Gastroesophageal sphincter (tissue), 4 donors: ENCODE measurements around the gene IDUA. TPM values are rescaled to one million over a fixed set of nuclear protein-coding genes. Genes with fewer than 3 reads are reported as not detected.

Experiments
- ATAC-seq: fragments of 150-250 bp; one replicate; pipeline ENCODE4 v1.9.1; 2016; ENCODE audit warnings: mild to moderate bottlenecking, moderate library complexity
- H3K27ac ChIP-seq, 4 donors: fragments of 200-600 bp; sonication (generic) in 3 of 4; 1 replicate in 3 of 4; 2 replicates in 1 of 4; pipeline ENCODE4 v1.5.1; 2016 to 2019
- H3K27me3 ChIP-seq: fragments of 200-600 bp; sonication (generic); one replicate; pipeline ENCODE4 v1.5.1; 2019
- H3K36me3 ChIP-seq, 2 donors: fragments of 200-600 bp; sonication (generic); one replicate each; pipeline ENCODE4 v1.5.1; 2019; ENCODE audit warnings: control low read depth in 1 of 2
- H3K4me1 ChIP-seq, 3 donors: fragments of 200-600 bp; sonication (generic); 1 replicate in 2 of 3; 2 replicates in 1 of 3; pipeline ENCODE4 v1.5.1; 2016 to 2019; ENCODE audit warnings: control low read depth in 2 of 3
- H3K4me3 ChIP-seq, 2 donors: fragments of 200-600 bp; sonication (generic); one replicate each; pipeline ENCODE4 v1.5.1; 2019; ENCODE audit warnings: mild to moderate bottlenecking in 1 of 2, moderate library complexity in 1 of 2
- H3K9me3 ChIP-seq, 3 donors: fragments of 200-600 bp; sonication (generic); one replicate each; pipeline ENCODE4 v1.5.1; 2017 to 2019; ENCODE audit warnings: control low read depth in 2 of 3
- EP300 ChIP-seq: sonication (generic); formaldehyde crosslinking; IDR thresholded peaks from one replicate; pipeline ENCODE4 v1.6.1; 2017; ENCODE audit warnings: antibody characterized with exemption, mild to moderate bottlenecking
- POLR2A ChIP-seq, 2 donors: fragments of 450-650 bp; IDR thresholded peaks; one replicate each; pipeline ENCODE4 v1.6.1; 2017; ENCODE audit warnings: antibody characterized with exemption in 2 of 2, mild to moderate bottlenecking in 2 of 2, moderate library complexity in 1 of 2
- POLR2AphosphoS5 ChIP-seq: sonication (generic); formaldehyde crosslinking; IDR thresholded peaks from one replicate; pipeline ENCODE4 v1.6.1; 2017; ENCODE audit warnings: antibody characterized with exemption
- WGBS, 2 donors: methylation state at CpG; one replicate each; pipeline ENCODE4 v1.1.5; 2018; ENCODE audit warnings: low coverage in 1 of 2; 5-methylcytosine and 5-hydroxymethylcytosine counted together
- total RNA-seq, 4 donors: library from RNA; depleted of rRNA; stranded (reverse); fragments of >200 nt; gene quantifications; one replicate each; pipeline ENCODE4 v1.1.0, GENCODE V29; 2016
- TF ChIP-seq, protein P1 (sequence below), 4 experiments: fragments of 200-600 bp in 2 of 4; fragments of 450-650 bp in 2 of 4; sonication (generic) in 1 of 4; IDR thresholded peaks; one replicate each; pipeline ENCODE4 v1.5.1; 2017 to 2019; ENCODE audit warnings: antibody characterized with exemption in 4 of 4, mild to moderate bottlenecking in 2 of 4, moderate library complexity in 2 of 4

Gene IDUA
- total RNA-seq, 4 donors from 2014 or later: 4.6 to 15.1 (median 12.2) TPM

DNA sequence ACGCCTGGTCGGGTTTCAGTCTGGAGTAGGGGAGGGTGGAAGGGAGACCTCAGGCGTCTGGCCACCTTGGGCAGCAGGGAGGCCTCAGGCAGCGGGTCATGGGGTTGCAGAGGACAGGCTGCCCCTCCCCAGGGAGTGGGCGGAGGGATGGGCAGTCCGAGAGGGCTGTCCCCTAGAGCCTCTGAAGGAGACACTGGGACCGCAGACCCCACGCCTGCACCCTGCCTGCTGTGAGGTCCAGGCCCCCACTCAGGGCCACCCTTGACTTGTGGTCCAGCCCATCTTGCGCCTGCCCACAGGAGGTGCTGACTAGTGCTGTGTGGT lies 41.0 kb downstream of the IDUA start:
- H3K36me3 ChIP-seq: peaks cover 0 to 29% of the 10 kb centered on the region in 2 donors
- ATAC-seq: no peak
- WGBS, 2 donors: 100% methylated on average over 1 of the region's 9 CpGs; no CpG with 5 or more reads in 1 of the 2 donors
- H3K4me1 ChIP-seq: peaks cover 0 to under 1% (median 0%) of the 10 kb centered on the region in 3 donors
- H3K27me3 ChIP-seq: peaks cover 56% of the 10 kb centered on the region
- TF ChIP-seq POLR2AphosphoS5 (no peak), POLR2A (IDR thresholded peaks at IDR 0.05) (no peak), EP300 (no peak)
- TF ChIP-seq, protein P1, sequence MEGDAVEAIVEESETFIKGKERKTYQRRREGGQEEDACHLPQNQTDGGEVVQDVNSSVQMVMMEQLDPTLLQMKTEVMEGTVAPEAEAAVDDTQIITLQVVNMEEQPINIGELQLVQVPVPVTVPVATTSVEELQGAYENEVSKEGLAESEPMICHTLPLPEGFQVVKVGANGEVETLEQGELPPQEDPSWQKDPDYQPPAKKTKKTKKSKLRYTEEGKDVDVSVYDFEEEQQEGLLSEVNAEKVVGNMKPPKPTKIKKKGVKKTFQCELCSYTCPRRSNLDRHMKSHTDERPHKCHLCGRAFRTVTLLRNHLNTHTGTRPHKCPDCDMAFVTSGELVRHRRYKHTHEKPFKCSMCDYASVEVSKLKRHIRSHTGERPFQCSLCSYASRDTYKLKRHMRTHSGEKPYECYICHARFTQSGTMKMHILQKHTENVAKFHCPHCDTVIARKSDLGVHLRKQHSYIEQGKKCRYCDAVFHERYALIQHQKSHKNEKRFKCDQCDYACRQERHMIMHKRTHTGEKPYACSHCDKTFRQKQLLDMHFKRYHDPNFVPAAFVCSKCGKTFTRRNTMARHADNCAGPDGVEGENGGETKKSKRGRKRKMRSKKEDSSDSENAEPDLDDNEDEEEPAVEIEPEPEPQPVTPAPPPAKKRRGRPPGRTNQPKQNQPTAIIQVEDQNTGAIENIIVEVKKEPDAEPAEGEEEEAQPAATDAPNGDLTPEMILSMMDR (IDR thresholded peaks at IDR 0.05): no peak
- no peak overlapping the region for H3K27ac ChIP-seq
- no peaks in the 10 kb centered on the region for H3K9me3 ChIP-seq
- no peak overlapping the region for H3K4me3 ChIP-seq

GRCh38 chr4:1028574-1029220 lies 41.9 kb downstream of the IDUA start:
- peaks cover 0 to 9% (median 2%) of the 10 kb centered on the region in 3 donors for H3K4me1 ChIP-seq
- no peak overlapping the region for H3K27ac ChIP-seq
- H3K27me3 ChIP-seq: peaks cover 65% of the 10 kb centered on the region
- 100% methylated on average over 1 of the region's 36 CpGs; no CpG with 5 or more reads in 1 of the 2 donors for WGBS, 2 donors
- no peak overlapping the region for H3K4me3 ChIP-seq
- no peak for TF ChIP-seq POLR2A (IDR thresholded peaks at IDR 0.05)
- TF ChIP-seq EP300: no peak
- TF ChIP-seq, protein P1 (IDR thresholded peaks at IDR 0.05): no peak
- TF ChIP-seq POLR2AphosphoS5: no peak
- no peak for ATAC-seq
- peaks cover 0 to 25% of the 10 kb centered on the region in 2 donors for H3K36me3 ChIP-seq
- no peaks in the 10 kb centered on the region for H3K9me3 ChIP-seq

DNA sequence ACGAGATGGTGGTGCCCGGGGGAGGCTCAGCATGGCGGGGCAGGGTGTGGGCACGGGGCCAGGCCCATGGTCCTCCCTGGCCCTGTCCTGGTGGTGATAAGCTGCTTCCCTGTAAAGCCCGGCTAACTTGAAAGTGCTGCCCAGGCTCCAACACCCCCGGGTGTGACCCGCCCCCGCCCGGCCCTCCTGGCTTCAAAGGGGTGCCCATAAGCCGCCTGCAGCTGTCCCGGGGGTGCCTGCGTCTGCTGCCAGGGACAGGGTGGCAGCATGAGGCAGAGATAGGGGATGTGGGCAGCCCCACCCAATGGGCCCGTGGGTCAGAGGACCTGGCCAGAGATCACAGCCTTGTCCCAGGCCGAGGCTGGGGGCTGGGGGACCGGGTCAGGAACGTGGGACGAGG lies 42.7 kb downstream of the IDUA start:
- no peak for ATAC-seq
- Histone ChIP-seq H3K27ac (no peak overlapping the region), H3K36me3 (peaks cover 0 to 17% of the 10 kb centered on the region in 2 donors), H3K4me3 (no peak overlapping the region), H3K4me1 (peaks cover 0 to 17% (median 6%) of the 10 kb centered on the region in 3 donors), H3K9me3 (no peaks in the 10 kb centered on the region), H3K27me3 (peaks cover 65% of the 10 kb centered on the region)
- 89% methylated on average over 3 of the region's 17 CpGs; no CpG with 5 or more reads in 1 of the 2 donors for WGBS, 2 donors
- TF ChIP-seq POLR2A (IDR thresholded peaks at IDR 0.05) (no peak), EP300 (no peak), POLR2AphosphoS5 (no peak)
- TF ChIP-seq, protein P1 (IDR thresholded peaks at IDR 0.05): no peak

GRCh38 chr4:1030031-1030430 lies 43.2 kb downstream of the IDUA start:
- peaks cover 65% of the 10 kb centered on the region for H3K27me3 ChIP-seq
- H3K27ac ChIP-seq: no peak overlapping the region
- no peaks in the 10 kb centered on the region for H3K9me3 ChIP-seq
- peaks cover 0 to 22% (median 6%) of the 10 kb centered on the region in 3 donors for H3K4me1 ChIP-seq
- H3K4me3 ChIP-seq: no peak overlapping the region
- H3K36me3 ChIP-seq: peaks cover 0 to 12% of the 10 kb centered on the region in 2 donors
- no peak for TF ChIP-seq POLR2AphosphoS5
- TF ChIP-seq, protein P1 (IDR thresholded peaks at IDR 0.05): no peak
- no peak for TF ChIP-seq EP300
- TF ChIP-seq POLR2A (IDR thresholded peaks at IDR 0.05): no peak
- no CpG with 5 or more reads among the region's 12 CpGs for WGBS, 2 donors
- no peak for ATAC-seq

- H3K4me1 ChIP-seq: peaks cover 0 to 28% (median 6%) of the 10 kb centered on the region in 3 donors
- 85% methylated on average over 6 of the region's 16 CpGs; no CpG with 5 or more reads in 1 of the 2 donors for WGBS, 2 donors
- peaks cover 0 to 7% of the 10 kb centered on the region in 2 donors for H3K36me3 ChIP-seq
- no peak for ATAC-seq
- H3K27me3 ChIP-seq: peaks cover 65% of the 10 kb centered on the region
- H3K9me3 ChIP-seq: no peaks in the 10 kb centered on the region
- H3K4me3 ChIP-seq: no peak overlapping the region
- no peak overlapping the region for H3K27ac ChIP-seq
- TF ChIP-seq POLR2AphosphoS5 (no peak), EP300 (no peak), POLR2A (IDR thresholded peaks at IDR 0.05) (no peak)
- TF ChIP-seq, protein P1 (IDR thresholded peaks at IDR 0.05): no peak
Observed at GRCh38 chr4:1030559-1030958, 43.7 kb downstream of the IDUA start.
